GM13977 (cell line): ENCODE data around the gene ZNF616.

Experiments
- DNase-seq: peaks from one replicate; pipeline ENCODE4 v3.0.0; 2012; ENCODE audit warnings: low spot score
- in situ Hi-C: fragments of 300-500 bp; cut with MboI; formaldehyde crosslinking; loops from one replicate; pipeline ENCODE4 v1.12.0; 2022; ENCODE audit warnings: low sequenced_read_pairs, low pct_unique_long_range_greater_than_20kb, mixed read lengths, inconsistent platforms; ENCODE audit not compliant: unreplicated experiment
- TF ChIP-seq, protein P1 (sequence below): IDR thresholded peaks from 2 replicates; pipeline ENCODE4 v1.5.1; 2012; ENCODE audit warnings: mild to moderate bottlenecking, control low read depth; ENCODE audit not compliant: insufficient read depth; ENCODE audit errors: extremely low read depth, missing control alignments

ZNF616 gene

DNA sequence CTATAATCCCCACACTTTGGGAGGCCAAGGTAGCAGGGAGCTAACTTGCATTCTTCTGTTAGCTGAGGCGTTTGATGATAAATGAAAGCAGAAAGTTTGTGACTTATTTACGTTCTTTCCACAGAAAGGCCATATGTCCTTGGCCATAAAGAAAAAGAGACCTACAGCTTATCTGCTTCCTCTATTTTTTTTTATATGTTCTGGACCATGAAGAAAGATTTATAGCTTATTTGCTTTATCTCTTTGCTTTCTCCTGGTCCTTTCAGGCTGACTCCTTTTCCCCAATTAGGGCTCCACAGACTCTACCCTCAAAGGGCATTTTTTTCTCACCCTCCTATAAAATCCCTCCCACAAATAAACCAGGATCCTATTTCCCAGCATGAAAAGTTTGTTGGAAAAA, 1.5 kb upstream of the ZNF616 start:
- TF ChIP-seq, protein P1, sequence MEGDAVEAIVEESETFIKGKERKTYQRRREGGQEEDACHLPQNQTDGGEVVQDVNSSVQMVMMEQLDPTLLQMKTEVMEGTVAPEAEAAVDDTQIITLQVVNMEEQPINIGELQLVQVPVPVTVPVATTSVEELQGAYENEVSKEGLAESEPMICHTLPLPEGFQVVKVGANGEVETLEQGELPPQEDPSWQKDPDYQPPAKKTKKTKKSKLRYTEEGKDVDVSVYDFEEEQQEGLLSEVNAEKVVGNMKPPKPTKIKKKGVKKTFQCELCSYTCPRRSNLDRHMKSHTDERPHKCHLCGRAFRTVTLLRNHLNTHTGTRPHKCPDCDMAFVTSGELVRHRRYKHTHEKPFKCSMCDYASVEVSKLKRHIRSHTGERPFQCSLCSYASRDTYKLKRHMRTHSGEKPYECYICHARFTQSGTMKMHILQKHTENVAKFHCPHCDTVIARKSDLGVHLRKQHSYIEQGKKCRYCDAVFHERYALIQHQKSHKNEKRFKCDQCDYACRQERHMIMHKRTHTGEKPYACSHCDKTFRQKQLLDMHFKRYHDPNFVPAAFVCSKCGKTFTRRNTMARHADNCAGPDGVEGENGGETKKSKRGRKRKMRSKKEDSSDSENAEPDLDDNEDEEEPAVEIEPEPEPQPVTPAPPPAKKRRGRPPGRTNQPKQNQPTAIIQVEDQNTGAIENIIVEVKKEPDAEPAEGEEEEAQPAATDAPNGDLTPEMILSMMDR: no peak
- no peak for DNase-seq
- in situ Hi-C loops: no loop called here

DNA sequence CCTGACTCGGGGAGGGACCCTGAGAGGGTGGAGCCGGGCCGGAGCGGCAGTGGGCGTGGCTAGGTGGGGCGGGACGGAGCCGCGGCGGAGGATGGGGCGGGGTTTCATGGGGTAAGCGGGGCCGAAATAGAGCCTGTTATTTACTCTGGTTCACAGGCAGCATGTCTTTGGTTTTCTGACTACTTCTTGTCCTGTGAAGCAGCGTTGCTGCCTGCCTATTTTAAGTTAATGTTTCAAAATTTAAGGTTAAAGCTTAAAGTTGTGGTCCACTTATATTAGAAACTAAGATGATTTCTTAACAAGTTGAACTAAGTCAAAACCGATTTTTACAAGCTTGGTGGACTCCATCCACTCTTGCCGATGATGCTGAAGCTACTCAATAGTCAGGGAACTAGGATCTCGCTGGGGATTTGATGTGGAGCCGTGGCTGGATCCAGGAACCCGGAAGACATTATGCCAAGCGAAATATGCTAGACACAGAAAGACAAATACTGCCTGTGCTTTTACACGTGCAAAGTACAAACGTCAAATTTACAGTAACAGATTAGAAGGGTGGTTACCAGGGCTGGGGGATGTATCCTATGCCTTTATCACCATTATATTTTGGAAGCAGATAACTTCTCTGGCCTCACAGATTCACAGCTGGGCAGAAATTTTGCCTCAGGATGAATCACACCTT, 433 bp upstream of the ZNF616 start:
- peak; percentile 94 for DNase-seq
- TF ChIP-seq, protein P1: no peak
- in situ Hi-C loops: no loop called here

- in situ Hi-C loops: no loop called here
- DNase-seq: peak; percentile 13
- TF ChIP-seq, protein P1: no peak
These were observed 821 bp downstream of the ZNF616 start for GRCh38 chr19:52138983-52139251.

DNA sequence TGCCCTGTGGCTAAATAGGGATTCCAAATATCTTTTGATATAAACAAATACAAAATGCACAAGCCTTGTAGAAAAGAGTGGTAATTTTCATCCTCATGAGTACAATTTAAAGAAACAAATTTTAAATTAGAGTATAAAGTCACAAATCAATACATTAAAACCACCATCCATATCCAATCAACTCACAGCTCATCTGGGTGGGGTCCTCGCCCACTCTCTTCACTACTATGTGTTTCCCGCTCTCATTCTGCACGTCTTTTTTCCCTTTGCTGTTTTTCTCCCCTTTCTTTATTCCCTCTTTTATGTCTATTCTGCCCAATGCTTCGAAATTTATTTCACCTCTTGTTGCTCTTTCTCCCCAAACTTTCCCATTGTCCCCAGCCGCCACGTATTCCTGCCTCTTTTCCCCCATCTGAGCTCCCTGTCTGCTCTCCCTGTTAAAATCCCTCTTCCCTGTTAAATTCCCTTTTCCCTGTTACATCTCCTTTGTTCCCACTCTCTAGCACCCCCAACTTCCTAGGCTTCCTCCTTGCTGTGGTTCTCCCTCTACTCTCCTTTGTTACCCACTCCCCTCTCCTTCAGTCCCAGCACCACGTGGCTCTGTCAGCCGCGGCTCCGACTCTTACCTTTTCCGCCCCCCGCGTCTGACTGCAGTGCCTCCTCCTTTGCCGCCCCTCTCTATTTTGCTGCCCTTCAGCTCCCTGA, 1.3 kb downstream of the ZNF616 start:
- TF ChIP-seq, protein P1: no peak
- in situ Hi-C loops: no loop called here
- peak; percentile 25 for DNase-seq

GRCh38 chr19:52120286-52120685, 19.5 kb downstream of the ZNF616 start:
- TF ChIP-seq, protein P1: no peak
- in situ Hi-C loops: no loop called here
- no peak for DNase-seq

- TF ChIP-seq, protein P1: no peak
- no peak for DNase-seq
- in situ Hi-C loops: no loop called here
These were observed 24.1 kb downstream of the ZNF616 start for GRCh38 chr19:52115526-52116053.
